ENCODE measurements around the gene ATXN1.

ATXN1 gene

GRCh38 chr6:16301511-16301910, 459.7 kb downstream of the ATXN1 start:
- in situ Hi-C loops (cut with MboI; ENCODE audit: low sequenced_read_pairs) = no loop called here

- in situ Hi-C loops (cut with MboI; ENCODE audit: low sequenced_read_pairs) = no loop called here
Observed at GRCh38 chr6:16299861-16300260, 461.4 kb downstream of the ATXN1 start.

- in situ Hi-C loops (cut with MboI; ENCODE audit: low sequenced_read_pairs) = no loop called here
Observed at GRCh38 chr6:16296061-16296670, 465.1 kb downstream of the ATXN1 start.

GRCh38 chr6:16295471-16295870, 465.8 kb downstream of the ATXN1 start:
- in situ Hi-C loops (cut with MboI; ENCODE audit: low sequenced_read_pairs) = no loop called here

- in situ Hi-C loops (cut with MboI; ENCODE audit: low sequenced_read_pairs) = no loop called here
Observed at GRCh38 chr6:16295060-16295459, 466.2 kb downstream of the ATXN1 start.

- in situ Hi-C loops (cut with MboI; ENCODE audit: low sequenced_read_pairs) = no loop called here
Observed at GRCh38 chr6:16294371-16294770, 466.9 kb downstream of the ATXN1 start.

GRCh38 chr6:16292942-16293341, 468.3 kb downstream of the ATXN1 start:
- in situ Hi-C loops (cut with MboI; ENCODE audit: low sequenced_read_pairs) = no loop called here

GRCh38 chr6:16292432-16292831, 468.8 kb downstream of the ATXN1 start:
- in situ Hi-C loops (cut with MboI; ENCODE audit: low sequenced_read_pairs) = no loop called here

- in situ Hi-C loops (cut with MboI; ENCODE audit: low sequenced_read_pairs) = no loop called here
Observed at GRCh38 chr6:16291739-16292138, 469.5 kb downstream of the ATXN1 start.

- in situ Hi-C loops (cut with MboI; ENCODE audit: low sequenced_read_pairs) = no loop called here
Observed at GRCh38 chr6:16288163-16288562, 473.1 kb downstream of the ATXN1 start.

GRCh38 chr6:16286151-16286522, 475.1 kb downstream of the ATXN1 start:
- in situ Hi-C loops (cut with MboI; ENCODE audit: low sequenced_read_pairs) = no loop called here

- in situ Hi-C loops (cut with MboI; ENCODE audit: low sequenced_read_pairs) = no loop called here
Observed at GRCh38 chr6:16285467-16286150, 475.7 kb downstream of the ATXN1 start.

- in situ Hi-C loops (cut with MboI; ENCODE audit: low sequenced_read_pairs) = no loop called here
Observed at GRCh38 chr6:16284472-16284871, 476.8 kb downstream of the ATXN1 start.

- in situ Hi-C loops (cut with MboI; ENCODE audit: low sequenced_read_pairs) = no loop called here
Observed at GRCh38 chr6:16282370-16282769, 478.9 kb downstream of the ATXN1 start.

- in situ Hi-C loops (cut with MboI; ENCODE audit: low sequenced_read_pairs) = no loop called here
Observed at GRCh38 chr6:16279243-16279642, 482.0 kb downstream of the ATXN1 start.

- in situ Hi-C loops (cut with MboI; ENCODE audit: low sequenced_read_pairs) = no loop called here
Observed at GRCh38 chr6:16278750-16279149, 482.5 kb downstream of the ATXN1 start.

- in situ Hi-C loops (cut with MboI; ENCODE audit: low sequenced_read_pairs) = no loop called here
Observed at GRCh38 chr6:16278048-16278724, 483.1 kb downstream of the ATXN1 start.

- in situ Hi-C loops (cut with MboI; ENCODE audit: low sequenced_read_pairs) = no loop called here
Observed at GRCh38 chr6:16277101-16277981, 483.9 kb downstream of the ATXN1 start.

GRCh38 chr6:16274885-16275589, 486.2 kb downstream of the ATXN1 start:
- in situ Hi-C loops (cut with MboI; ENCODE audit: low sequenced_read_pairs) = no loop called here

GRCh38 chr6:16274483-16274882, 486.8 kb downstream of the ATXN1 start:
- in situ Hi-C loops (cut with MboI; ENCODE audit: low sequenced_read_pairs) = no loop called here

- in situ Hi-C loops (cut with MboI; ENCODE audit: low sequenced_read_pairs) = no loop called here
Observed at GRCh38 chr6:16273256-16273655, 488.0 kb downstream of the ATXN1 start.
